Choroid plexus epithelial cell (primary cell): ENCODE results near the gene LRRC25.
"Not testable (repeated sequence)": the region's sequence is repeated elsewhere in the genome, so short reads cannot be mapped to it uniquely, and the experiment has no call there.

Experiments
- DNase-seq: peaks from one replicate; pipeline ENCODE4 v3.0.0-alpha.2; 2010; ENCODE audit warnings: low read depth
- H3K4me3 ChIP-seq: 2 replicates; pipeline ENCODE4 v1.5.1; 2011; ENCODE audit warnings: low read depth, mild to moderate bottlenecking, control low read depth, low read length, moderate library complexity
- CTCF ChIP-seq: conservative IDR thresholded peaks from 2 replicates; pipeline ENCODE4 v1.5.1; 2011; ENCODE audit warnings: low read depth, mild to moderate bottlenecking, control low read depth, inconsistent platforms, low read length, moderate library complexity

LRRC25 gene

GRCh38 chr19:18366021-18366435, 31.4 kb downstream of the LRRC25 start:
- no peak for TF ChIP-seq CTCF
- no peak for DNase-seq
- no peak overlapping the region for H3K4me3 ChIP-seq

- peak; percentile 100 for DNase-seq
- TF ChIP-seq CTCF = no peak
Observed at GRCh38 chr19:18364826-18365528, 32.4 kb downstream of the LRRC25 start.

GRCh38 chr19:18364277-18364825, 33.1 kb downstream of the LRRC25 start:
- H3K4me3 ChIP-seq = not testable (repeated sequence)
- DNase-seq = peak; percentile 50

More at GRCh38 chr19:18364826-18365528, 32.4 kb downstream of the LRRC25 start:
- no peak overlapping the region for H3K4me3 ChIP-seq

GRCh38 chr19:18363787-18364186, 33.6 kb downstream of the LRRC25 start:
- TF ChIP-seq CTCF = no peak
- no peak overlapping the region for H3K4me3 ChIP-seq
- no peak for DNase-seq

GRCh38 chr19:18362934-18363542, 34.4 kb downstream of the LRRC25 start:
- no peak for TF ChIP-seq CTCF
- no peak for DNase-seq
- no peak overlapping the region for H3K4me3 ChIP-seq

GRCh38 chr19:18361646-18362045, 35.8 kb downstream of the LRRC25 start:
- TF ChIP-seq CTCF = no peak
- H3K4me3 ChIP-seq = no peak overlapping the region
- DNase-seq = no peak

- H3K4me3 ChIP-seq = no peak overlapping the region
- TF ChIP-seq CTCF = no peak
- DNase-seq = no peak
Observed at GRCh38 chr19:18357041-18357440, 40.4 kb downstream of the LRRC25 start.

GRCh38 chr19:18354743-18355142, 42.7 kb downstream of the LRRC25 start:
- H3K4me3 ChIP-seq, DNase-seq: not testable (repeated sequence)
